ENCODE results near the gene ADAMTS7. TPM values are rescaled to one million over a fixed set of nuclear protein-coding genes. Genes with fewer than 3 reads are reported as not detected.
"Not testable (repeated sequence)": the region's sequence is repeated elsewhere in the genome, so short reads cannot be mapped to it uniquely, and the experiment has no call there.

ADAMTS7 gene, protein sequence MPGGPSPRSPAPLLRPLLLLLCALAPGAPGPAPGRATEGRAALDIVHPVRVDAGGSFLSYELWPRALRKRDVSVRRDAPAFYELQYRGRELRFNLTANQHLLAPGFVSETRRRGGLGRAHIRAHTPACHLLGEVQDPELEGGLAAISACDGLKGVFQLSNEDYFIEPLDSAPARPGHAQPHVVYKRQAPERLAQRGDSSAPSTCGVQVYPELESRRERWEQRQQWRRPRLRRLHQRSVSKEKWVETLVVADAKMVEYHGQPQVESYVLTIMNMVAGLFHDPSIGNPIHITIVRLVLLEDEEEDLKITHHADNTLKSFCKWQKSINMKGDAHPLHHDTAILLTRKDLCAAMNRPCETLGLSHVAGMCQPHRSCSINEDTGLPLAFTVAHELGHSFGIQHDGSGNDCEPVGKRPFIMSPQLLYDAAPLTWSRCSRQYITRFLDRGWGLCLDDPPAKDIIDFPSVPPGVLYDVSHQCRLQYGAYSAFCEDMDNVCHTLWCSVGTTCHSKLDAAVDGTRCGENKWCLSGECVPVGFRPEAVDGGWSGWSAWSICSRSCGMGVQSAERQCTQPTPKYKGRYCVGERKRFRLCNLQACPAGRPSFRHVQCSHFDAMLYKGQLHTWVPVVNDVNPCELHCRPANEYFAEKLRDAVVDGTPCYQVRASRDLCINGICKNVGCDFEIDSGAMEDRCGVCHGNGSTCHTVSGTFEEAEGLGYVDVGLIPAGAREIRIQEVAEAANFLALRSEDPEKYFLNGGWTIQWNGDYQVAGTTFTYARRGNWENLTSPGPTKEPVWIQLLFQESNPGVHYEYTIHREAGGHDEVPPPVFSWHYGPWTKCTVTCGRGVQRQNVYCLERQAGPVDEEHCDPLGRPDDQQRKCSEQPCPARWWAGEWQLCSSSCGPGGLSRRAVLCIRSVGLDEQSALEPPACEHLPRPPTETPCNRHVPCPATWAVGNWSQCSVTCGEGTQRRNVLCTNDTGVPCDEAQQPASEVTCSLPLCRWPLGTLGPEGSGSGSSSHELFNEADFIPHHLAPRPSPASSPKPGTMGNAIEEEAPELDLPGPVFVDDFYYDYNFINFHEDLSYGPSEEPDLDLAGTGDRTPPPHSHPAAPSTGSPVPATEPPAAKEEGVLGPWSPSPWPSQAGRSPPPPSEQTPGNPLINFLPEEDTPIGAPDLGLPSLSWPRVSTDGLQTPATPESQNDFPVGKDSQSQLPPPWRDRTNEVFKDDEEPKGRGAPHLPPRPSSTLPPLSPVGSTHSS (N-terminal part only)
- polyA plus RNA-seq (ENCODE audit: insufficient read length in 4 of 4): 10 to 100 TPM; 21.3 to 38.1 (median 28.8) TPM

DNA sequence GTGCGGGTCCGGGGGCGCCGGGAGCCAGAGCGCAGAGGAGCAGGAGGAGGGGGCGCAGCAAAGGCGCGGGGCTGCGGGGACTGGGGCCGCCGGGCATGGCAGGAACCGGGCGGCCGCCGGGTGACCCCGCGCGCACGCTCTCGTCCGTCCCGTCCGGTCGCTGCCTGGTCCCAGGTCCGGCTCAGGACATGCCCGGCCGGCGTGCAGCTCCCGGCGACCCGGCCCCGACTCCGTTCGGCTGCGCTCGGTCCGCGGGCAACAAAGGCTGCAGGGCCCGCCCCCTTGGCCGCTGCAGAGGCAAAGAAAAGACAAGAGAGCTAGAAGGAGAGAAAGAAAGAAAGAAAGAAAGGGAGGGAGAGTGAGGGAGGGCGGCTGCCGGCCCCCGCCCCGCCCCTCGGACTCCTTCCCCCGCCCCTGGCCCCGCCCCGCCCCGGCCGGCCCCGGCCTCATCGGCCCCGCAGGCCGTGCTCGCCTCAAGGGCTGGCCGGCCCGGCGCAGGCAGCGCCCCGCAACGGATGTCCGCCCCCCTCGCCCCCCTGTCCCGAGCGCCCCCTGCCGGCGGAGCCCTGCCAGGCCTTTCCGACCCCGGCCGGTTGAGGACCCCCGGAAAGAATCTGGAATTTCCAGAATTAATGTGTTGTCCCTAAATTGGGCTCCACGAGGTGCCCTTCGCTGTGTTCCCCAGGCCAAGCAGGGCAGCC, at the start of gene ADAMTS7:
ADAMTS7 (minus strand) TSS at position 341 of the 701 bp plus-strand sequence; CDS start at position 97, 244 bp downstream.
- peak in 2 of 4 donors; percentile 25 to 41 for DNase-seq (ENCODE audit: low read depth in 4 of 4, low spot score in 3 of 4)

DNA sequence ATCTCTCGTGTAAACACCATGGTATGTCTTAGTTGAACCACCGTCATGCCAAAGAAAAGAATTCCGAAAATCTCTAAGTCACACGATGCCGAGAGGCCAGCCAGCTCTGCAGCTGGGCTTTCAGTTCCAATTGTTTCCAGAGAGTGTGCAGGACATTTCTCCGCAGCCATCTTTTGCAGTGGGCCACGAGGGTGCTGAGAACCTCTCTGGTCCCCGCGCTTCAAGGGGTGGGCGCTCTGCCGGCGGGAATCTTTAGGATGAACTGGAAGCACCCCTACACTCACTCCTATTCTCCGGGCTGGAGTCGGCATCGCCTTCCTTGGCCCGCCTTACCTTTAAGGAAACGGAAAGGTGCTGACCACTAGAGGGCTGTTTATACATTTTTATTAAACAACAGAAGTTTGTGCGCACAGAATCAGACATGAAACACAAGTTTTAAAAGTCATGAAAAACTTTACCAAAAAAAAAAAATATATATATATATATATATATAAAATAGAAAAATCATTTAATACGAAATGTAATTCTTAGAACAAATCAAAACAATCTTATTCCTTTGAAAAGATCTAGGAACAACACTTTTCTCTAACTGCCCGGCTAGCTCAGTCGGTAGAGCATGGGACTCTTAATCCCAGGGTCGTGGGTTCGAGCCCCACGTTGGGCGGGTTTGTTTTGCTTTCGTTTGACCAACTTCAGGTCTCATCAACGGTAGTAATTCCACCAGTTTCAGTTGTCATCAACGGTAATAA, 48.9 kb upstream of the ADAMTS7 start:
- peak; percentile 52 to 73 (median 62) for DNase-seq (ENCODE audit: low read depth in 4 of 4, low spot score in 3 of 4)

- DNase-seq (ENCODE audit: low read depth in 4 of 4, low spot score in 3 of 4): no peak
These were observed 44.5 kb upstream of the ADAMTS7 start for GRCh38 chr15:78855746-78856145.

DNA sequence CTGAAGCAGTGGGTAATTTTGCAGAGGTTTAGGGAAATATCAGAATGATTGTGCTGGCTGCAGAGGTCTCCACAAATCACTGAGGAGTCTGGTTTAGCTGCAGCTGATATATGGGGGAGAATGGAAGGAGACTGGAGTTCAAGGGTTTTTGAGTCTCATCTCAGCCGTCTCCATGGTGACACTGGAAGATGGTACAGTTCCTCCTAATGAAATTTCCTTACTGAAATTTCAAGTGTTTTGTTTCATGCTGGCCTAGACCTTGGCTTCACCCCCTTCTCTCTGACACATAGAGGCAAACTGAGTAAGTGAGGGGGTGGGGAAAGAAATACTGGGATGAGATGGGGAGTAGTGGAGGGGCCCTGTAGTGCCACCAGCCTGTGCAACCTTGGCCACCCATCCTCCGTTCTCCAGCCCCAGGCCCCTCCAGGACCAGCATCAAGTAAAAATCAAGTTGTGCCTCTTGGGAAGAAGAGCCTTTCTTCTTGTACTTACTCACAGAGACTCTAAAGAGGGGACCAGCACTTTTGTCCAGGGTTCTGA, 43.6 kb upstream of the ADAMTS7 start:
- DNase-seq (ENCODE audit: low read depth in 4 of 4, low spot score in 3 of 4): no peak

GRCh38 chr15:78853500-78853899, 42.2 kb upstream of the ADAMTS7 start:
- no peak for DNase-seq (ENCODE audit: low read depth in 4 of 4, low spot score in 3 of 4)

DNA sequence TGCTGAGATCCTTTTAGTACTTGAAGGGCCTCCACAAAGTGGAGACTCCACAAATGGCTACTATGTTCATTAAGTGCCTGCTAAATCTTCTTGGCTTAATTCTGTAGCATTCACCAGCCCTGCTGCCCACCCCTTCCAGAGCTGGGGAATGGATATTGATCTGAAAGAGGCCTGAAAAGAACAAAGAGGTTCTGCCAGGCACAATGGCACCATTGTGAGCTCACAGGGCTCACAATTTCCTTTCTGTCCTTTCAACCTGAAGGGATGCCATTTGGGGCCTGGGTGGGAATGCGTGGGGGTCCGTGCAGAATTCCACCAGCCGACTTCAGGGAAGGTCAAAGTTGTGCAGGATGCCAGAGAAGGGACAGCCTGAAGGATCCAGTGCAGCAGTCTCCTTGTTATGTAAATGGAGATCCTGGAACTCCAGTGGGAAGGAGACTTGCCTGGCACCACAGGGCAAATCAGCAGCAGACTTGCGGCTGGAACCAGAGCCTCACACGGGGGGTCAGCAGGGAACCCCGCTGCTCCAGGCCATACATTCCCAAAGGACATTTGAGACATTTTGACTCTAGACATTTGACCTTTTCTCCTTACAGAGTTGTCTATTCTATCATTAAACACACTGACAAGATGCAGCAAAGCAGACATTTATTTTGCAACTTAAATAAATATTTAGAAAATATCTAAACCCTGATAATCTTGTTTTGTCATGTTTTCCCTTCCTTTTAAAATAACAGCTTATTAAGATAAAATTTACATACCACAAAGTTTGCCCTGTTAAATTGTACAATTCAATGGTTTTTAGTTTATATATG, 39.9 kb upstream of the ADAMTS7 start:
- DNase-seq (ENCODE audit: low read depth in 4 of 4, low spot score in 3 of 4): no peak

DNA sequence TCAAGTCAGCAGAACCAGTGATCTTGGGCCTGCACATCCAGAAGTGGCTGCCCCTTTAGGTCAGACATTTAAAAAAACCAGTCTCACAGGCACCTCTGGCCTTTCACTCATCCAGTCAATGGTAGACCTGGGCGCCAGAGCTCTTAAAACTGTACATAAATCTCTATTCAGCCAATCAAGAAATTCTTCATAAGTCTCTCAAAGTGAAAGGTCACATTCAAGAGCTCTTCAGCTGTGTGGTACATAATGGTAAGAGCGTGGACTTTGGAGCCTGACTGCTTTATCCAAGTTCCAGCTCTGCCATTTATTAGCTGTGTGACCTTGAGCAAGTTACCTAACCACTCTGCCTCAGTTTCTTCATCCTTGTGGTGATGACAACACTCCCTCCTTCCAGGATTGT, 39.1 kb upstream of the ADAMTS7 start:
- DNase-seq (ENCODE audit: low read depth in 4 of 4, low spot score in 3 of 4): no peak

GRCh38 chr15:78847387-78847906, 36.2 kb upstream of the ADAMTS7 start:
- not testable (repeated sequence) for DNase-seq (ENCODE audit: low read depth in 4 of 4, low spot score in 3 of 4)

DNA sequence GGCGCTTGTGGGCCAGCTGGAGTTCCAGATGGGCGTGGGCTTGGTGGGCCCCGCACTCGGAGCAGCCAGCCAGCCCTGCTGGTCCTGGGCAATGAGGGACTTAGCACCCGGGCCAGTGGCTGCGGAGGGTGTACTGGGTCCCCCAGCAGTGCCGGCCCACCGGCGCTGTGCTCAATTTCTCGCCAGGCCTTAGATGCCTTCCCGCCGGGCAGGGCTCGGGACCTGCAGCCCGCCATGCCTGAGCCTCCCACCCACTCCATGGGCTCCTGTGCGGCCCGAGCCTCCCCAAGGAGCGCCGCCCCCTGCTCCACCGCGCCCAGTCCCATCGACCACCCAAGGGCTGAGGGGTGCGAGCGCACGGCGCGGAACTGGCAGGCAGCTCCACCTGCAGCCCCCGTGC, 35.6 kb upstream of the ADAMTS7 start:
- not testable (repeated sequence) for DNase-seq (ENCODE audit: low read depth in 4 of 4, low spot score in 3 of 4)

DNA sequence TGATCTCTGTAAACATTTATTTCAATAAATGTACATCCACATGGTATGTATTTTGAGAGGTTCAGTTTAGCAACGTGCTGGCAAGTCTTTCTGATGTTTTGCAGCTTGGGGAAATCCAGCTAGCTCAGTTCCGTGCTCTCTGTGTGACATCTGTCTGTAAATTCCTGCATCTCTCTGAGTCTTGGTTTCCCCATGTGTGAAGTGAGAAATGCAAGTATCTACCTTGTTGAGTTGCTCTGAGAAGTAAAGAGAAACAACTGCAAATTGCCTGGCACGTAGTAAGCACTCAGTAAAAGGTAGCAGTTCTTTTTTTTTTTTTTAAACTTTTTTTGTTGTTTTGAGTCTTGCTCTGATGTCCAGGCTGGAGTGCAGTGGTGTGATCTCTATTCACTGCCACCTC, 31.3 kb upstream of the ADAMTS7 start:
- DNase-seq (ENCODE audit: low read depth in 4 of 4, low spot score in 3 of 4): no peak

- no peak for DNase-seq (ENCODE audit: low read depth in 4 of 4, low spot score in 3 of 4)
These were observed 30.6 kb upstream of the ADAMTS7 start for GRCh38 chr15:78841891-78842290.

- DNase-seq (ENCODE audit: low read depth in 4 of 4, low spot score in 3 of 4): no peak
These were observed 30.1 kb upstream of the ADAMTS7 start for GRCh38 chr15:78841376-78841706.

DNA sequence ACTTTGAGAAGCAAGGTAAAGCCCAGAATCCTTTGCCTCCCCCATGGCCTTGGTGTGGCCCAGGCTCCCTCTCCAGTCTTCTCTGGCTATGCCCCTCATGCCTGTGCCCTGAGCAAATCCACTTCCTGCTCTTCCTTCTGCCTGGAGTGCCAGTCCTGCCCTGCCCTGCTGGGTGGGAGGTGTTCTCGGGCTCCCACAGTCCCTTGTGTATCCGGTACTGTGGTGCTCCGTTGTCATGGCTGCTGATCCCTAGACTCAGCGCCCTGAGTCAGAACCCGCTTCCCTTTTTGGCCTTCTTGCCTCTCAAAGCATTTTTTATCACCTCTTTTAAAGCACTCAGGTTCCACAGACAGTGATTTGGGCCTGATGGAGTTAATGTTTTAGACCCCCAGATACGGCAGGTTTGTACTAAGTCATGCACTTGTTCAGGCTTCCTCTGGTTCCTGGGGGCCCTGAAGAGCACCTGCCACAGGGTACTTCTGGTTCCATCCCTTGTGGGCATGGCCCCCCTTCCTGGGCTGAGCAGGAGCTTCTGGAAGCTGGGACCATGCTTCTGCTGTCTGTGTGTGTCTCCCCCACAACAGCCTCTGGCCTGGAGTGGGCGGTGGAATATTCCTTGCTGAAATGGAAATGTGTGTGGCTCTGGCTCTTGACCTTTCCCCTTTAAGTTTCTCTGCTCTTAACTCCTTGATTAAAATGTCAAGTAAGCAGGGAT, 29.6 kb upstream of the ADAMTS7 start:
- no peak for DNase-seq (ENCODE audit: low read depth in 4 of 4, low spot score in 3 of 4)

DNA sequence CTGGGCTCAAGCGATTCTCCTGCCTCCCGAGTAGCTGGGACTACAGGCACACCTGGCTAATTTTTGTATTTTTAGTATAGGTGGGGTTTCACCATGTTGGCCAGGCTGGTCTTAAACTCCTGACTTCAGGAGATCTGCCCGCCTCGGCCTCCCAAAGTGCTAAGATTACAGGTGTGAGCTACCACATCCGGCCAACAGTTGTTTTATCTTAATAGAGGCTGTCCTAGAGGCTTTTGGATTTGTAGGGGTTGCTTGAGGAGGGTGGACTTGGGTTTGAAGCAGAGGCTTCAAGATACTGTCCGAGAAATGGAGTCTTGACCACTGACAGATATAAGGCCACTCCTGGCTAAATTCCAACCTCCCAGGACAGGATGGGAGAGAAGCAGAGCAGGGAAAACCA, 27.9 kb upstream of the ADAMTS7 start:
- DNase-seq (ENCODE audit: low read depth in 4 of 4, low spot score in 3 of 4): not testable (repeated sequence)

DNA sequence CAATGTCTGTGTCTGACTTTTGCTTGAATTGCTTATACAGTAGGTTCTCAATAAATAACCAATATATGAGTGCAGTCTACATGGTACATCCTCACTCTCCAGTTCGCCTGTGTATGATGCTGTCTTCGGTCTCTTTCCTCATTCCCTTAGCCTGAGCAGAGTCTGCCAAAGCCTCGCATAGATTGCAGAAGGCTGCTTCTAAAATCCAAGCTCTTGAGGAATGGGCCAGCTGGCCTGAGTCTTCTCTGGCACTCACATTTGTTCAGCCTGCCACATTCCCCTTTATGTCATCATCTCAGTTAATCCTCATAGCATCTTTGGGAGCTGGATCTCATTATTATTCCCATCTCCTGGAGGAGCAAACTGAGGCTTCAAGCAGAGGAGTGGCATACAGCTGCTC, 27.2 kb upstream of the ADAMTS7 start:
- DNase-seq (ENCODE audit: low read depth in 4 of 4, low spot score in 3 of 4): no peak

DNA sequence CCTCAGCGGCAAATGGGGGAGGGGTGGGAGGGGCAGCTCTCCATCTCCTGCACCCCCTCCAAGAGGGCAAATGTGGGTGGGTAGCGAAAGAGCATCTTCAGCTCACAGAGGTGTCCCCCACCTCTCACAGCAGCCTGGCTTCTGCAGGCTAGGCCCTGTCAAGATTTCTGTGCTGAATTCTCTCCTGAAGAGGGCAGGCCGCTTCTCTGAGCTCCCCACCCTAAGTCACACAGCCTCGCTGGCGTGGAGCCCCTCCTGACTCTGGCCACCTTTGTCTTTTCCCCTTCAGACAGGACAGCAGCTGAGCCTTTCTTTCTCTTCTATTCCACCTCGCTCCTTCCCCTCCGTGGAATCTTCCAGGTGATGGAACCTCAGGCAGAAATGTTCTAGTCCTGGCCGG, 26.3 kb upstream of the ADAMTS7 start:
- DNase-seq (ENCODE audit: low read depth in 4 of 4, low spot score in 3 of 4): no peak

DNA sequence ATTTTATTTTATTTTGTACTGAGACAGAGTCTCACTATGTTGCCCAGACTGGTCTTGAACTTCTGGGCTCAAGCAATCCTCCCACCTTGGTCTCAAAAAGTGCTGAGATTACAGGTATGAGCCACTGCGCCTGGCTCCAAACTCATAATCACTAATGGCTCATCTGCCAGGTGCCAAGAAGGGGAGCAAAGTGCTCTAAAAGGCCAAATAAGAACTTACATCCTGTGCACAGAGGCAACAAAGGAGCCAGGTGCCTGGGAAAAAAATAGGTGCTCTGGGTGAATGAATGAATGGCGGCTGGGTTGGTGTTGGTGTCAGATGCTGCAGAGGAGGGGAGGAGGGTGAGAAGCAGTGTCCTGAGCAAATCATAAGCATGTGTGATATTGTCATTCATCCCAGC, 25.9 kb upstream of the ADAMTS7 start:
- no peak for DNase-seq (ENCODE audit: low read depth in 4 of 4, low spot score in 3 of 4)

- DNase-seq (ENCODE audit: low read depth in 4 of 4, low spot score in 3 of 4): no peak
These were observed 25.1 kb upstream of the ADAMTS7 start for GRCh38 chr15:78836333-78836732.

Data from left renal pelvis (tissue), 4 donors.